ENCODE measurements around the gene POLR1E. TPM values are rescaled to one million over a fixed set of nuclear protein-coding genes. Genes with fewer than 3 reads are reported as not detected.
A peak's percentile ranks its signal among the peaks of the same experiment; 100 is the strongest.
"Not testable (repeated sequence)": the region's sequence is repeated elsewhere in the genome, so short reads cannot be mapped to it uniquely, and the experiment has no call there.

The POLR1E gene
- total RNA-seq, 4 donors from 2014 or later: 4.0 to 21.5 (median 8.1) TPM

DNA sequence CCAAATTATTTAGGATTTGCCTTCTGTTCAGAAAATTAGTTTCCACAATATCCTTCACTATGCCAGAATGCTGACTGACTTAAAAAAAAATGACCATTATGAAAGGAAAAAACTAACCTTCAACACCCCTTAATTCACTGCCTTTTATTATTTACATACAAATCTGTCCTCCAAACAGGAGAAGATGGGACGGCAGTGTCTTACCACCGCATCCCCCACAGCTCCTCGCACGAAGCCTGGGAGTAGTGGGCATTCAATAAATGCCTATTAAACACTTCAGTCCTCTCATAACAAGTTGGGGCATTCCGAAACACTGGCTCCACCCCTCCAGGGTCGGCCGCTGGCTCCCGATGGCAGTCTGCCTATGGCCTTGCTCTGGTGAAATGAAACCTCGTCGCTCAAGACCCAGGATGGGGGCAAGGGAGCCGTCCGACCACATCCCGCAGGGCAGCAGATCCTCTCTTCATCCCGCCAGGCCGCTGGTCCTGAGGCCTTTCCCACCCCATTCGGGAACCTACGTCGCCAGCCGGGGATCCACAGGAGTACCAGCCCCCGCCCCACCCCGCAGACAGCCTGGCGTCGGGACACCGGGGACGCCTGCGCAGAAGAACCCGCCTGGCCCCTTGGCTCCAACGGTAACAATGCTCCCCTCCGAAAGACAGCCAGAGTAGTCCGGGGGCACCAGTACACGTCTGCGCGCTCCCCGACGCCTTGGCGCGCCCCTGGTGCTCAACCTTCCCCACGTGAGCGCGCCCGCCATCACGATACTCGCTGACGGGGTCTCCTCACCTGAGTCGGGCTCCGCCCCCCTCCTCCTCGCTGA is 21.1 kb upstream of the POLR1E start:
- peak in 1 of 3 donors; percentile 87 for DNase-seq
- Histone ChIP-seq H3K27me3 (no peaks in the 10 kb centered on the region), H3K27ac (peak overlapping the region; percentile 92 to 99 (median 98)), H3K9me3 (no peaks in the 10 kb centered on the region), H3K36me3 (no peaks in the 10 kb centered on the region), H3K4me3 (peak overlapping the region; percentile 74 to 91 (median 82)), H3K4me1 (peaks cover 0 to 29% (median 0%) of the 10 kb centered on the region in 4 donors)
- no peak for TF ChIP-seq CTCF (IDR thresholded peaks at IDR 0.05)
- peak; percentile 10 to 19 for TF ChIP-seq POLR2A (IDR thresholded peaks at IDR 0.05)

- H3K36me3 ChIP-seq: no peaks in the 10 kb centered on the region
- H3K4me1 ChIP-seq: peaks cover 0 to 29% (median 0%) of the 10 kb centered on the region in 4 donors
- peak within 1 kb of the TSS; percentile 92 to 99 (median 98) for H3K27ac ChIP-seq
- peak in 1 of 2 donors; percentile 78 for TF ChIP-seq POLR2A (IDR thresholded peaks at IDR 0.05)
- TF ChIP-seq CTCF (IDR thresholded peaks at IDR 0.05): no peak
- H3K4me3 ChIP-seq: peak within 1 kb of the TSS; percentile 74 to 91 (median 82)
- H3K27me3 ChIP-seq: no peaks in the 10 kb centered on the region
- H3K9me3 ChIP-seq: no peaks in the 10 kb centered on the region
- DNase-seq: peak; percentile 99 to 100 (median 100)
Measured at GRCh38 chr9:37465249-37466036, 20.3 kb upstream of the POLR1E start, which contains the start of gene ZBTB5. Gene ZBTB5 (minus strand): TSS chr9:37465450. CDS start chr9:37442551, 22,899 bp downstream.

- TF ChIP-seq CTCF (IDR thresholded peaks at IDR 0.05) (no peak), POLR2A (IDR thresholded peaks at IDR 0.05) (peak in 1 of 2 donors; percentile 59)
- Histone ChIP-seq H3K4me3 (peak overlapping the region; percentile 74 to 91 (median 82)), H3K27me3 (no peaks in the 10 kb centered on the region), H3K4me1 (peaks cover 0 to 29% (median 0%) of the 10 kb centered on the region in 4 donors), H3K9me3 (no peaks in the 10 kb centered on the region), H3K36me3 (no peaks in the 10 kb centered on the region), H3K27ac (peak overlapping the region; percentile 92 to 99 (median 98))
- DNase-seq: peak; percentile 44 to 80 (median 65)
Measured at GRCh38 chr9:37466037-37466709, 19.6 kb upstream of the POLR1E start.

DNA sequence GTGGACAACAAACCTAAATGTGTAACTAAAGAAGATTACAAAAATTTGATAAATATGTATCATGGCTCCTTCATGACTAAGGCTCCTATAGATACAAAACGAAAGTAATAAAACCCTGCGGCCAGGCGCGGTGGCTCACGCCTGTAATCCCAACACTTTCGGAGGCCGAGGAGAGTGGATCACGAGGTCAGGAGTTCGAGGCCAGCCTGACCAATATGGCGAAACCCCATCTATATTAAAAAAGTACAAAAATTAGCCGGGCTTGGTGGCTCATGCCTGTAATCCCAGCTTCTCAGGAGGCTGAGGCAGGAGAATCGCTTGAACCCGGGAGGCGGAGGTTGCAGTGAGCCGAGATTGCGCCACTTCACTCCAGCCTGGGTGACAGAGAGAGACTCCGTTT is 18.2 kb upstream of the POLR1E start:
- H3K4me3 ChIP-seq: peak overlapping the region in 1 of 4 donors; percentile 74
- peaks cover 0 to 15% (median 0%) of the 10 kb centered on the region in 4 donors for H3K4me1 ChIP-seq
- not testable (repeated sequence) for H3K27me3 ChIP-seq, H3K9me3 ChIP-seq, H3K36me3 ChIP-seq
- peak in 2 of 3 donors; percentile 53 to 67 for DNase-seq
- H3K27ac ChIP-seq: peak overlapping the region in 2 of 4 donors; percentile 97 to 98

- TF ChIP-seq CTCF (IDR thresholded peaks at IDR 0.05) (no peak), POLR2A (IDR thresholded peaks at IDR 0.05) (no peak)
- no peak overlapping the region for H3K27ac ChIP-seq
- DNase-seq: peak in 1 of 3 donors; percentile 61
- H3K4me3 ChIP-seq: no peak overlapping the region
- H3K27me3 ChIP-seq: no peaks in the 10 kb centered on the region
- no peaks in the 10 kb centered on the region for H3K9me3 ChIP-seq
- H3K36me3 ChIP-seq: no peaks in the 10 kb centered on the region
- H3K4me1 ChIP-seq: peaks cover 0 to 4% (median 0%) of the 10 kb centered on the region in 4 donors
Measured at GRCh38 chr9:37468620-37469019, 17.1 kb upstream of the POLR1E start.

All from Peyer's patch (tissue), 4 donors.